Stomach (tissue), 4 donors: Measurements from ENCODE around the gene IKZF1.

ENCODE experiments used
- CTCF ChIP-seq, 7 experiments: fragments of 450-650 bp in 4 of 7; fragments of 200-600 bp in 3 of 7; sonication (generic) in 3 of 7; IDR thresholded peaks; one replicate each; pipeline ENCODE4 v1.5.1; 2016 to 2019; ENCODE audit warnings: antibody characterized with exemption in 7 of 7, control low read depth in 2 of 7, mild to moderate bottlenecking in 1 of 7
- EP300 ChIP-seq: sonication (generic); formaldehyde crosslinking; IDR thresholded peaks from one replicate; pipeline ENCODE4 v1.6.1; 2017; ENCODE audit warnings: antibody characterized with exemption
- POLR2A ChIP-seq, 4 donors: fragments of 450-650 bp; IDR thresholded peaks; one replicate each; pipeline ENCODE4 v1.6.1; 2016; ENCODE audit warnings: antibody characterized with exemption in 4 of 4, control low read depth in 2 of 4, mild to moderate bottlenecking in 1 of 4, moderate library complexity in 1 of 4

DNA sequence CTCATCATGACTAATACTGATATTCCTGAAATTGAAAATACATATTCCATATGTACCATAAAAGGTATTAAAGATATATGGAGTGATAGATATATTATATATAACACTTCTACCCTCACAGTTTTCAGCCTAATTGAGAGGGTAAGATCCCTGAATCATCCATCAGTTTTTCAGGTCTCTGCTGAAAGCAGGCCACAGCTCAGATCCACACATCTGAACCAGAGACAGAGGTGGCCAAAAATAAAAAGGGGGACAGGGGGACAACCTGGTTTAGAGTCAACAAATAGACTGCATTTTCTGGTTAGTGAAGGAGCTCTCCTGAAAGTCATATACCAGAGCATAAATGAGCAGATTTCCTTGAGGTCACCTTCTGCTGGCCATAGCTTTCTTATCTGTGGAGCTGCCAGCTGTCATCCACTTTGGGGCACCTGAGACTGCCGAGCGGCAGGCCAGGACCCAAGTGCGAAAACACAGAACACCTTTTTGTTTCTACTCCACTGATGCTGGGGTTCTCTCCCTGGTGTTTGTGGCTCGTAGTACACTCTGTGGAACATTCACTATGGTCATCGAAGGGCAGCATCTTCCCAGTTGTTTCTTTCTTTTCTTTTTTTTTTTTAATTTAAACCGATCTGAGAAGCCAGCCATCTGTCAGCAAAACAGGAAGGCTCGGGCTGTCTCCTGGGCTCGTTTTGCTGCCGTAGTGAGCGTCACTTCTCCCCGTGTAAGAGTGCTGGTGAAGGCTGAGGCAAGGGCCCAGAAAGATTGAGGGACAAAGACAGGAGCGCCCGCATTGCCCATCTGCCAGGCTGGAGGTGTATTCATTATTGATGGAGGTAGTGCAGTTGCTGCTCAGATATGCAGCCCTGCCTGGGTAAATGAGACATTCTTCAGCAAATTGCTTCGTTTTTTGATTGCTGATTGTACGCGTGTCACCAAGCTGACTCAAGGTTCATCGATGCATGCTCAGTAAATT is 13.5 kb downstream of the IKZF1 start:
- TF ChIP-seq CTCF (IDR thresholded peaks at IDR 0.05) (no peak), POLR2A (IDR thresholded peaks at IDR 0.05) (no peak), EP300 (no peak)
